ENCODE measurements around the gene AHI1. TPM values are rescaled to one million over a fixed set of nuclear protein-coding genes. Genes with fewer than 3 reads are reported as not detected.

Gene AHI1
- total and polyA plus RNA-seq, 2 of the 13 experiments (the other 11 are each of a cell fraction or from before 2014, with no cell fraction given), result 7.2 to 18.6 TPM

- no peak overlapping the region for H2AFZ ChIP-seq (ENCODE audit: low read length)
- 0 out of 2 replicates have a peak, but pooled peaks cover 7% of the 10 kb centered on the region for H3K4me1 ChIP-seq (ENCODE audit: insufficient read depth, low read length)
- CTCF ChIA-PET (ENCODE audit: low intra/inter-chr PET ratio, low total read pairs), result no interaction called here
- no peak overlapping the region for H3K4me3 ChIP-seq (replicated peaks in 1 of 3; ENCODE audit: insufficient read depth in 1 of 3, low read depth in 2 of 3, low read length in 3 of 3)
- intact Hi-C loops (cut with micrococcal nuclease; ENCODE audit: unreplicated experiment) (no loop called here), in situ Hi-C loops (cut with HindIII; ENCODE audit: extremely low pct_ligation_motif_present, low pct_unique_long_range_greater_than_20kb) (loop anchor here (25.0 kb wide), 1 partner anchor 784 kb away; no protein-coding TSS in a partner anchor)
- H4K20me1 ChIP-seq (ENCODE audit: insufficient read depth, low read length), result no peaks in the 10 kb centered on the region
- no peak overlapping the region for H3K27ac ChIP-seq (ENCODE audit: extremely low read length, insufficient read depth, low read length)
- POLR2A ChIA-PET, result no interaction called here
- H3K27me3 ChIP-seq (ENCODE audit: control insufficient read depth in 1 of 2, insufficient read depth in 2 of 2, low read length in 2 of 2), result no peaks in the 10 kb centered on the region; a peak in 1 of 5 replicates
- H3K4me2 ChIP-seq (ENCODE audit: low read depth, low read length), result no peak overlapping the region
- BruUV-seq (replicated peaks), result no TSS peak
- no peaks in the 10 kb centered on the region for H3K9me3 ChIP-seq (ENCODE audit: low read length)
- FAIRE-seq (no peak), ATAC-seq (no peak), DNase-seq (ENCODE audit: low spot score) (no peak)
- H3K36me3 ChIP-seq (replicated peaks in 1 of 2; ENCODE audit: control insufficient read depth in 1 of 2, insufficient read depth in 2 of 2, low read length in 2 of 2), result no peaks in the 10 kb centered on the region
- no peaks in the 10 kb centered on the region for H3K79me2 ChIP-seq (ENCODE audit: insufficient read depth, low read length)
- no peak overlapping the region for H3K9ac ChIP-seq (ENCODE audit: insufficient read depth, low read depth, low read length)
- TF ChIP-seq SNAPC5 (CRISPR knock-in tag; IDR thresholded peaks at IDR 0.05; ENCODE audit: borderline replicate concordance) (no peak), CREM (IDR thresholded peaks at IDR 0.05) (no peak), CREM (CRISPR knock-in tag; IDR thresholded peaks at IDR 0.05) (no peak), ZNF563 (CRISPR knock-in tag; IDR thresholded peaks at IDR 0.05) (no peak), ELF3 (CRISPR knock-in tag; IDR thresholded peaks at IDR 0.05) (no peak), ETS1 (CRISPR knock-in tag; IDR thresholded peaks at IDR 0.05) (no peak), ZSCAN5A (CRISPR knock-in tag; IDR thresholded peaks at IDR 0.05; ENCODE audit: borderline replicate concordance) (no peak), ZBTB40 (IDR thresholded peaks at IDR 0.05) (no peak), ZBTB40 (CRISPR knock-in tag; IDR thresholded peaks at IDR 0.05) (no peak), ZNF12 (CRISPR knock-in tag; IDR thresholded peaks at IDR 0.05) (no peak), HDAC6 (IDR thresholded peaks at IDR 0.05; ENCODE audit: low read depth, low read length) (no peak), ZNF383 (CRISPR knock-in tag; IDR thresholded peaks at IDR 0.05; ENCODE audit: borderline replicate concordance) (no peak), PAWR (CRISPR knock-in tag; IDR thresholded peaks at IDR 0.05; ENCODE audit: borderline replicate concordance) (no peak), SAP130 (CRISPR knock-in tag; IDR thresholded peaks at IDR 0.05; ENCODE audit: low read depth) (no peak), POLR2AphosphoS2 (IDR thresholded peaks at IDR 0.05; ENCODE audit: low read depth, low read length) (no peak), IRX3 (CRISPR knock-in tag; IDR thresholded peaks at IDR 0.05; ENCODE audit: borderline replicate concordance, low read depth) (no peak)
Observed at GRCh38 chr6:135527960-135528249, 30.4 kb upstream of the AHI1 start.
